GM06990 (cell line): ENCODE data around the gene OR6Q1.

Experiments
- DNase-seq: peaks from one replicate; pipeline ENCODE4 v3.0.0-alpha.2; 2011; ENCODE audit not compliant: insufficient read length; ENCODE audit errors: extremely low read depth
- H3K27me3 ChIP-seq: replicated peaks from 2 replicates; pipeline ENCODE4 v1.6.0; 2011; ENCODE audit warnings: low read length; ENCODE audit not compliant: control insufficient read depth, insufficient read depth
- H3K36me3 ChIP-seq: 2 replicates; pipeline ENCODE4 v1.5.1; 2011; ENCODE audit warnings: low read length; ENCODE audit not compliant: control insufficient read depth, insufficient read depth
- H3K4me3 ChIP-seq: replicated peaks from 2 replicates; pipeline ENCODE4 v1.5.1; 2011; ENCODE audit warnings: low read depth, mild to moderate bottlenecking, control low read depth, low read length
- CTCF ChIP-seq: IDR thresholded peaks from 2 replicates; pipeline ENCODE4 v1.5.1; 2011; ENCODE audit warnings: low read length, control low read depth, mild to moderate bottlenecking, inconsistent platforms; ENCODE audit not compliant: insufficient read depth, poor library complexity, severe bottlenecking

Gene OR6Q1

GRCh38 chr11:58067685-58068084 is 36.9 kb downstream of the OR6Q1 start:
- DNase-seq, result no peak
- TF ChIP-seq CTCF, result no peak
- no peaks in the 10 kb centered on the region for H3K27me3 ChIP-seq
- H3K4me3 ChIP-seq, result no peak overlapping the region
- no peaks in the 10 kb centered on the region for H3K36me3 ChIP-seq

DNA sequence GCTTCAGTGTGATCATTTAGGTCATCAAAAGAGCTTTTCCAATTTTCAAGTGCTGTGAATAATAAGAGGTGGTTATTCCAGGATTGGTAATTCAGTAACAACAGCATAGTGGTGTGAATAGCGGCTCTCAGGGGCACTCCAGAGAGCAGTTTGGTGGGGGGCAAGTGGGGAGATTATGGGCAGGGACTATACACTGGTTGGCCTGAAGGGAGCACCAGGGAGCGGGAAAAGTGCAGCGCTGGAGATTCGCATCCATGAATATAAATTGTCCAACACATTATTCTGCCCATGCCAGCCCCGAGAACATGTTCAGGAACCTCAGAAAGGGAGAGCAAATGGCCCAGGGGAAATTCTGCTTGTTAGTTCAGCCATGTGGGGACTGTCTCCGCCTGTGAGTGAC is 37.9 kb downstream of the OR6Q1 start:
- TF ChIP-seq CTCF, result peak; percentile 13
- Histone ChIP-seq H3K27me3 (no peaks in the 10 kb centered on the region), H3K36me3 (no peaks in the 10 kb centered on the region), H3K4me3 (no peak overlapping the region)
- DNase-seq, result no peak

DNA sequence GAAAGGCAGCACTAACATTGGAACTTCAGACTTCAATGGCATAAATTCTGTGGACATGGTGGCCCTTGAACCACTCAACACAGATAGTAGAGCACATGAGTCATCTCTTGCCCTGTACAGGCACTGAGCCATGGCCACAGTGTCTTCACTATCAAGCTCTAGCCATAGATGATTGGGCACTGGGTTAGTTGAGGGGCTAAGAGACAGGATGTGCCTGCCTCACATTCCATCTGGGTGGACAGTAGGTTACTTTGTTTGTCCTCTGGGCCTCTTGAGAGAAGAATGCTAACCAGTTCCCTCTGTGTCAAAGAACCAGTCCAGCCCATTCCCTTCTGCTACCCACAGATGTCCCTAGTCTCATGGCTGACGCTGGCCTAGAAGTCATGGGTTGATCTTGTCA is 39.8 kb downstream of the OR6Q1 start:
- no peaks in the 10 kb centered on the region for H3K27me3 ChIP-seq
- no peak for DNase-seq
- no peaks in the 10 kb centered on the region for H3K36me3 ChIP-seq
- no peak overlapping the region for H3K4me3 ChIP-seq
- no peak for TF ChIP-seq CTCF

GRCh38 chr11:58075781-58076180 is 45.0 kb downstream of the OR6Q1 start:
- TF ChIP-seq CTCF, result no peak
- DNase-seq, result no peak
- Histone ChIP-seq H3K36me3 (no peaks in the 10 kb centered on the region), H3K27me3 (no peaks in the 10 kb centered on the region), H3K4me3 (no peak overlapping the region)
